Thyroid gland (tissue), 4 donors: ENCODE data around the gene CLRN3.

Source experiments
- POLR2A ChIP-seq, 2 donors: fragments of 450-650 bp; IDR thresholded peaks; one replicate each; pipeline ENCODE4 v1.6.1; 2017; ENCODE audit warnings: antibody characterized with exemption in 2 of 2, mild to moderate bottlenecking in 2 of 2, moderate library complexity in 1 of 2
- TF ChIP-seq, protein P1 (sequence below), 6 experiments: fragments of 200-600 bp in 3 of 6; fragments of 450-650 bp in 3 of 6; sonication (generic) in 3 of 6; IDR thresholded peaks; one replicate each; pipeline ENCODE4 v1.5.1; 2016 to 2019; ENCODE audit warnings: antibody characterized with exemption in 6 of 6, mild to moderate bottlenecking in 2 of 6, inconsistent platforms in 1 of 6, moderate library complexity in 1 of 6

DNA sequence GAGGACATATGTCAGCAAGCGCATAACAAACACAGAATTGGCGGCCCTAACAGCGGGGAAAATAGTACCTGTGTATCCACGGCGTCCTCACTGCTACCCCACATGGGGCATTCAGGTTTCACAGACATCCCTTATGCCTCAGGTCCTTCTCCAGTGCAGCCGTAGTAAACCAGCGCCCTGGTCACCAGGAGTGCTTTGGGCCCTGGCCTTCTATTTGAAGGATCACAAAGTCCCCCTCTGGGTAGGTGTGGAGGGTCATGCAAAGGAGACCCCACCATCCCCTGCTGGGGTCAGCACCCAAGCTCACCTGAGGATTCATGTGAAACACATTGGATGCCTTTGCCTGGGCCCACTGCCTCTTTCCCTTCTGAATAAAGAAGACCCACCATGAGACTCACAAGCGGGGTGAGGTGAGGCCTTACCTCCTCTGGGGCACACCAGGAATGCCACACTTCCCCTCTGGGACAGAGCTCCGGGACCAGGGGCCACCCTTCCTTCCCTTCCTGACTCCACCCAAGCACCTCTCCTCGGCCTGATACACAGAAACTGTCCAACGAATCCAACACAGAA, 18.8 kb downstream of the CLRN3 start:
- TF ChIP-seq POLR2A (IDR thresholded peaks at IDR 0.05): no peak
- TF ChIP-seq, protein P1, sequence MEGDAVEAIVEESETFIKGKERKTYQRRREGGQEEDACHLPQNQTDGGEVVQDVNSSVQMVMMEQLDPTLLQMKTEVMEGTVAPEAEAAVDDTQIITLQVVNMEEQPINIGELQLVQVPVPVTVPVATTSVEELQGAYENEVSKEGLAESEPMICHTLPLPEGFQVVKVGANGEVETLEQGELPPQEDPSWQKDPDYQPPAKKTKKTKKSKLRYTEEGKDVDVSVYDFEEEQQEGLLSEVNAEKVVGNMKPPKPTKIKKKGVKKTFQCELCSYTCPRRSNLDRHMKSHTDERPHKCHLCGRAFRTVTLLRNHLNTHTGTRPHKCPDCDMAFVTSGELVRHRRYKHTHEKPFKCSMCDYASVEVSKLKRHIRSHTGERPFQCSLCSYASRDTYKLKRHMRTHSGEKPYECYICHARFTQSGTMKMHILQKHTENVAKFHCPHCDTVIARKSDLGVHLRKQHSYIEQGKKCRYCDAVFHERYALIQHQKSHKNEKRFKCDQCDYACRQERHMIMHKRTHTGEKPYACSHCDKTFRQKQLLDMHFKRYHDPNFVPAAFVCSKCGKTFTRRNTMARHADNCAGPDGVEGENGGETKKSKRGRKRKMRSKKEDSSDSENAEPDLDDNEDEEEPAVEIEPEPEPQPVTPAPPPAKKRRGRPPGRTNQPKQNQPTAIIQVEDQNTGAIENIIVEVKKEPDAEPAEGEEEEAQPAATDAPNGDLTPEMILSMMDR (IDR thresholded peaks at IDR 0.05): no peak
